ENCODE results near the gene VDR.

GRCh38 chr12:47891356-47891755 lies 13.4 kb downstream of the VDR start:
- TF ChIP-seq CTCF (IDR thresholded peaks at IDR 0.05 in 2 of 3, conservative IDR thresholded peaks at IDR 0.05 in 1 of 3; ENCODE audit: borderline replicate concordance in 1 of 3, insufficient read depth in 1 of 3, low read depth in 2 of 3, low read length in 2 of 3) (no peak), EZH2phosphoT487 (IDR thresholded peaks at IDR 0.05; ENCODE audit: borderline replicate concordance) (no peak), ZNF274 (IDR thresholded peaks at IDR 0.05; ENCODE audit: low read depth, low read length) (no peak), POLR2AphosphoS5 (IDR thresholded peaks at IDR 0.05; ENCODE audit: low read depth, low read length) (no peak), POLR2A (IDR thresholded peaks at IDR 0.05; ENCODE audit: borderline replicate concordance, extremely low read depth, insufficient read depth, insufficient read length) (no peak), ATF3 (IDR thresholded peaks at IDR 0.05) (no peak), MAX (IDR thresholded peaks at IDR 0.05) (no peak), REST (IDR thresholded peaks at IDR 0.05; ENCODE audit: low read depth) (no peak), YY1 (IDR thresholded peaks at IDR 0.05; ENCODE audit: extremely low read depth, insufficient replicate concordance, low read depth, low read length) (no peak)

All from HCT116 (cell line).